Heart left ventricle (tissue), 16 donors: ENCODE measurements around the gene GRAMD2B. TPM values are rescaled to one million over a fixed set of nuclear protein-coding genes. Genes with fewer than 3 reads are reported as not detected.

Experiments used
- ATAC-seq, 4 donors: fragments of 200-7000 bp; cut with Tn5 transposase; one replicate each; pipeline ENCODE4 v1.9.1; 2020 to 2022; ENCODE audit warnings: moderate library complexity in 4 of 4, mild to moderate bottlenecking in 3 of 4, moderate number of reproducible peaks in 1 of 4
- DNase-seq, 5 donors: peaks; one replicate each; pipeline ENCODE4 v3.0.0-alpha.2; 2020
- H3K27ac ChIP-seq, 12 donors: fragments of 200-600 bp; sonication (generic) in 4 of 12; one replicate each; pipeline versions ENCODE4 v1.5.0 to v1.8.0; 2016 to 2022; ENCODE audit warnings: mild to moderate bottlenecking in 2 of 12
- H3K27me3 ChIP-seq, 9 donors: fragments of 200-600 bp; sonication (generic) in 2 of 9; one replicate each; pipeline versions ENCODE4 v1.5.1 to v1.8.0; 2016 to 2022; ENCODE audit warnings: mild to moderate bottlenecking in 3 of 9
- H3K36me3 ChIP-seq, 9 donors: fragments of 200-600 bp; sonication (generic) in 2 of 9; one replicate each; pipeline versions ENCODE4 v1.5.0 to v1.8.0; 2018 to 2022; ENCODE audit warnings: mild to moderate bottlenecking in 2 of 9
- H3K4me1 ChIP-seq, 12 donors: fragments of 200-600 bp; sonication (generic) in 4 of 12; one replicate each; pipeline versions ENCODE4 v1.5.0 to v1.8.0; 2016 to 2022; ENCODE audit warnings: mild to moderate bottlenecking in 3 of 12
- H3K4me3 ChIP-seq, 12 donors: fragments of 200-600 bp; sonication (generic) in 4 of 12; one replicate each; pipeline versions ENCODE4 v1.5.0 to v1.8.0; 2017 to 2022; ENCODE audit warnings: mild to moderate bottlenecking in 9 of 12, moderate library complexity in 4 of 12
- H3K9me3 ChIP-seq, 12 donors: fragments of 200-600 bp; sonication (generic) in 4 of 12; one replicate each; pipeline versions ENCODE4 v1.5.0 to v1.8.0; 2016 to 2022; ENCODE audit warnings: mild to moderate bottlenecking in 1 of 12
- POLR2A ChIP-seq, 2 donors: fragments of 450-650 bp; IDR thresholded peaks; one replicate each; pipeline ENCODE4 v1.6.1; 2017; ENCODE audit warnings: antibody characterized with exemption in 2 of 2, mild to moderate bottlenecking in 2 of 2, moderate library complexity in 2 of 2
- WGBS, 4 donors: extraction: QIAGEN DNeasy Blood & Tissue Kit in 2 of 4; methylation state at CpG; one replicate each; pipeline versions ENCODE4 v1.1.5 to v1.1.7; 2013 to 2018; 5-methylcytosine and 5-hydroxymethylcytosine counted together
- intact Hi-C, 10 donors: fragments of 100-400 bp; cut with DNase I; formaldehyde crosslinking; loops; one replicate each; pipeline versions ENCODE4 v1.11.1 to v1.14.2; 2022
- polyA plus RNA-seq, 2 donors: library from polyadenylated mRNA; stranded (reverse); fragments of 200-250 nt; gene quantifications; one replicate each; pipeline ENCODE4 v1.2.3, GENCODE V29; 2013
- total RNA-seq, 9 donors: library from RNA; depleted of rRNA in 2 of 9; stranded (reverse); fragments of >200 nt in 2 of 9; fragmentation: NEBNext Ultra II Directional in 3 of 9; extraction: Animal tissue kit (Norgen Biotek cat#: 25700) in 3 of 9; gene quantifications; one replicate each; pipeline versions ENCODE4 v1.1.0 to v1.2.4, GENCODE V29; 2016 to 2023
- TF ChIP-seq, protein P1 (sequence below), 12 donors: fragments of 200-600 bp; sonication (generic) in 4 of 12; IDR thresholded peaks; one replicate each; pipeline versions ENCODE4 v1.5.0 to v1.8.0; 2018 to 2022; ENCODE audit warnings: antibody characterized with exemption in 12 of 12, mild to moderate bottlenecking in 5 of 12
- donor health status: ischemic (EF 13 %, LVEDD 7.1; RV severe dilation, severe dysfunction).
- donor health status: healthy with polysubstance abuse.
- donor health status: DM: no; HTN: yes; CAD: no.
- donor health status: DM: no; HTN: no; CAD: no.
- donor health status: ischemic (EF 25% LVEDD 6.9; RV normal size, moderate dysfunction).
- donor health status: ischemic (EF 25% LVEDD 5.7; RV mildly dilated, moderate dysfunction).
- donor health status: healthy.
- donor health status: DM: yes; HTN: yes; CAD: no.
- donor health status: ischemic (EF 35%, LVEDD 5.7; RV mildly dilated, moderate dysfunction).
- donor health status: nonischemic (EF 11% LVEDD 7.7; RV severe dilation, severe dysfunction).
- donor health status: DM: yes; HTN: yes; CAD: no.
- donor health status: PGD.
- donor health status: ischemic (EF 29% LVEDD 5.4; RV normal size, mild dysfunction).
- donor health status: nonischemic (EF 23%, LVEDD 6.1; RV moderate dilation, normal function).

The GRAMD2B gene
- total and polyA plus RNA-seq, 11 donors: 7.4 to 50.4 (median 35.8) TPM

DNA sequence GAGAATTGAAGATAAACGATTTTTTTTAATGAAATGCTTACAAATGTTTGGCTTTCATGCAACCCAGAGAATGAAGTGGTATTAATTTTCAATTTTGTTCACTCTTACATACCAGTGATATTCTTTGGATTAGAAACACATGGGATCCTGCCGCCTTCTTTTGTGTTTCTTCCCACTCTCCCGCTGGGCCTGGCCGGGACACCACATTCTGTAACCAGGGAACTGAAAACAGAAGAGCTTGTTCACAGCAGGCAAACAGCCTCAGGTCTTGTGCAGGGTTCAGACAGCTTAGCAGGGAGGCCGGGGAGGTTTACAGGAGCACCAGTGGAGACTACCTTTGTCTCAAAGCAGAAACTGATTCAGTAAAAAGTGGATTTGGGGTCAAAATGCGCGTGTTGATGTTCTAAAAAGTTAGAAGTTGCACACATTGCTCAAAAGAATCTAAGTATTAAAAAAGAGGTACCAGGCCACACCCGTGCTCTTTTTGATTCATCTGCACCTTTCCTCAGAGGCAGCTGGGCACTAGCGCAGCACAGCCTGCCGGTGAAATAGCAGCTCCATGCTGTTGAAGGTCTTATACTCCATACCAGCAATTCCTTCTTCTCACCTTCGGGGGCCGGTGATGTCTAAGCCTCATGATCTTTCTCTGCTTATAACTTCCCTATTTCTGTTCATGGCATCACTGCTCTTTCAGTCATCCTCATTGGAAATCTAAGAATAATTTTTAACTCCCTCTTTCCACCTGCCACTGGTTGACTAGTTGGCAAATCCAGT, 67.1 kb downstream of the GRAMD2B start:
- peak overlapping the region in 1 of 12 donors; percentile 58 for H3K27ac ChIP-seq

DNA sequence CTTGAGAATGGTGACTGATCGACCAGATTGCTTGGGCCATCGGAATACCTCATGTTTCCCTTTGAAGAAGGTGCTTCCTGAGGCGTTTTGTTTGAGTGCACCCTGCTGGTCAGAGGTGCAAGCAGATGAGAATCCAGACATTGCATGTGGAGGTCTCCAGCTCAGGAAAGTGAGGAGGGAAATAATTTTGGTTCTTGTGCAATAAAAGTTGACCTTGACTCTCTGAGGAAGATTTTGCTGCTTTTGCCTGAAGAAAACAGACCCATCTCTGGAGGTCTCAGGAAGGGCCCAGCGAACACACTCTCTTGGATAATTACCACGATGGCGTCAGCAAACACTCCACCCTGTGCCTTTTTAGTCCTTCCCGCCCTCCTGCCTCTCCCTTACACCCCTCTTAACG, 69.7 kb downstream of the GRAMD2B start:
- DNase-seq (no peak), ATAC-seq (no peak)
- no peaks in the 10 kb centered on the region for H3K9me3 ChIP-seq
- H3K4me3 ChIP-seq: no peak overlapping the region
- intact Hi-C loops: loop anchor here in 3 of 10 donors (2.0 to 10.0 kb wide), 3 partner anchors 68 to 141 kb away; partner anchors contain the start of gene GRAMD2B (in 1 of the 3)
- no peak for TF ChIP-seq POLR2A (IDR thresholded peaks at IDR 0.05)
- TF ChIP-seq, protein P1, sequence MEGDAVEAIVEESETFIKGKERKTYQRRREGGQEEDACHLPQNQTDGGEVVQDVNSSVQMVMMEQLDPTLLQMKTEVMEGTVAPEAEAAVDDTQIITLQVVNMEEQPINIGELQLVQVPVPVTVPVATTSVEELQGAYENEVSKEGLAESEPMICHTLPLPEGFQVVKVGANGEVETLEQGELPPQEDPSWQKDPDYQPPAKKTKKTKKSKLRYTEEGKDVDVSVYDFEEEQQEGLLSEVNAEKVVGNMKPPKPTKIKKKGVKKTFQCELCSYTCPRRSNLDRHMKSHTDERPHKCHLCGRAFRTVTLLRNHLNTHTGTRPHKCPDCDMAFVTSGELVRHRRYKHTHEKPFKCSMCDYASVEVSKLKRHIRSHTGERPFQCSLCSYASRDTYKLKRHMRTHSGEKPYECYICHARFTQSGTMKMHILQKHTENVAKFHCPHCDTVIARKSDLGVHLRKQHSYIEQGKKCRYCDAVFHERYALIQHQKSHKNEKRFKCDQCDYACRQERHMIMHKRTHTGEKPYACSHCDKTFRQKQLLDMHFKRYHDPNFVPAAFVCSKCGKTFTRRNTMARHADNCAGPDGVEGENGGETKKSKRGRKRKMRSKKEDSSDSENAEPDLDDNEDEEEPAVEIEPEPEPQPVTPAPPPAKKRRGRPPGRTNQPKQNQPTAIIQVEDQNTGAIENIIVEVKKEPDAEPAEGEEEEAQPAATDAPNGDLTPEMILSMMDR (IDR thresholded peaks at IDR 0.05): peak in 9 of 12 donors; percentile 8 to 57 (median 34)
- H3K36me3 ChIP-seq: peaks cover 0 to 92% (median 50%) of the 10 kb centered on the region in 9 donors
- H3K27ac ChIP-seq: peak overlapping the region in 1 of 12 donors; percentile 28
- no peaks in the 10 kb centered on the region for H3K27me3 ChIP-seq
- H3K4me1 ChIP-seq: peaks cover 0 to 15% (median 0%) of the 10 kb centered on the region in 12 donors
- WGBS, 4 donors: 69 to 72% (median 70%) methylated on average over 8 of the region's 8 CpGs

More for the DNA sequence above, 67.1 kb downstream of the GRAMD2B start:
- DNase-seq (no peak), ATAC-seq (no peak)
- 77 to 88% (median 83%) methylated on average over 12 of the region's 12 CpGs for WGBS, 4 donors
- Histone ChIP-seq H3K4me1 (peaks cover 0 to 23% (median 0%) of the 10 kb centered on the region in 12 donors), H3K4me3 (no peak overlapping the region), H3K36me3 (peaks cover 2 to 99% (median 75%) of the 10 kb centered on the region in 9 donors), H3K9me3 (no peaks in the 10 kb centered on the region), H3K27me3 (no peaks in the 10 kb centered on the region)
- intact Hi-C loops: loop anchor here in 3 of 10 donors (5.0 to 10.0 kb wide), 2 partner anchors 66 to 138 kb away; partner anchors contain the start of gene GRAMD2B (in 1 of the 3)
- no peak for TF ChIP-seq POLR2A (IDR thresholded peaks at IDR 0.05)
- TF ChIP-seq, protein P1 (IDR thresholded peaks at IDR 0.05): no peak

DNA sequence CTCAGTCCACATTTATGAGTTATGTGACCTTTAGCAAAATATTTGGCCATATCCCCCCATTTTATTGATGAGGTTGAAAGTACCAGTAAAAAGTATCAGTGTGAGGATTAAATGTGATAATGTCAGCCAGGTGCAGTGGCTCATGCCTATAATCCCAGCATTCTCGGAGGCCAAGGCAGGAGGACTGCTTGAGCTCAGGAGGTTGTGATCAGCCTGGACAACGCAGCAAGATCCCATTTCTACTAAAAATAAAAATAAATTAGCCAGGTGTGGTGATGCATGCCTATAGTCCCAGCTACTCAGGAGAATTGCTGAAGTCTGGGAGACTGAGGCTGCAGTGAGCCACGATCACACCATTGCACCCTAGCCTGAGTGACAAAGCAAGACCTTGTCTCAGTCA, 71.2 kb downstream of the GRAMD2B start:
- WGBS, 4 donors: 94 to 98% (median 98%) methylated on average over 3 of the region's 3 CpGs
- intact Hi-C loops: loop anchor here in 3 of 10 donors (5.0 to 10.0 kb wide), 2 partner anchors 70 to 142 kb away; partner anchors contain the start of gene GRAMD2B (in 1 of the 3)
- Histone ChIP-seq H3K4me3 (no peak overlapping the region), H3K36me3 (peaks cover 0 to 78% (median 37%) of the 10 kb centered on the region in 9 donors), H3K27ac (no peak overlapping the region), H3K9me3 (no peaks in the 10 kb centered on the region), H3K27me3 (no peaks in the 10 kb centered on the region), H3K4me1 (peaks cover 0 to under 1% (median 0%) of the 10 kb centered on the region in 12 donors)
- ATAC-seq (no peak), DNase-seq (no peak)
- TF ChIP-seq, protein P1 (IDR thresholded peaks at IDR 0.05): no peak
- no peak for TF ChIP-seq POLR2A (IDR thresholded peaks at IDR 0.05)

DNA sequence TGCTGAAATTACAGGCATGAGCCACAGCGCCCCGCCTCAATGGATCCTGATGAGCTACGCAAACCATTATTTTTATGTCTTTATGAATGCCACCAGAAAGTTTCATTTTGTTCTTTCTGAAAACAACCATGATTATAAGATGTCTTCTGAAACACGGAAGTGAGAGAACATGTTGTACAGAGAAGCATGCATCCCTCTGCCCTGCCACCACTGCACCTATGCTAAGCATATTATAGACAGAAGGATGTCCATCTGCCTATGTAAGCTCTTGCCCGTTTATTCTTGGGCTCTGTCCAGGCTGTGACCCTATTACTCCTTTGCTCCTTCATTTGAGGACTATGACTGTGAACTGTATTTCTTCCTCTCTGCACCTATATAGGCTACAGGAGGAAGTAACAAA, 74.3 kb downstream of the GRAMD2B start:
- ATAC-seq: no peak
- no peak overlapping the region for H3K4me3 ChIP-seq
- H3K27ac ChIP-seq: no peak overlapping the region
- intact Hi-C loops: loop anchor here in 2 of 10 donors (5.0 to 10.0 kb wide), 2 partner anchors 40 to 73 kb away; partner anchors contain the start of gene GRAMD2B (in 1 of the 2)
- WGBS, 4 donors: 87 to 90% (median 88%) methylated on average over 5 of the region's 5 CpGs
- peaks cover 0 to 47% (median 13%) of the 10 kb centered on the region in 9 donors for H3K36me3 ChIP-seq
- no peak for DNase-seq
- no peaks in the 10 kb centered on the region for H3K27me3 ChIP-seq
- H3K9me3 ChIP-seq: no peaks in the 10 kb centered on the region
- TF ChIP-seq, protein P1 (IDR thresholded peaks at IDR 0.05): no peak
- no peak for TF ChIP-seq POLR2A (IDR thresholded peaks at IDR 0.05)
- no peaks in the 10 kb centered on the region for H3K4me1 ChIP-seq
